D341Med (cell line): Measurements from ENCODE around the gene WDR6.

Experiments used
- DNase-seq: peaks from one replicate; pipeline ENCODE4 v3.0.0; 2012; ENCODE audit warnings: low spot score

WDR6 gene

DNA sequence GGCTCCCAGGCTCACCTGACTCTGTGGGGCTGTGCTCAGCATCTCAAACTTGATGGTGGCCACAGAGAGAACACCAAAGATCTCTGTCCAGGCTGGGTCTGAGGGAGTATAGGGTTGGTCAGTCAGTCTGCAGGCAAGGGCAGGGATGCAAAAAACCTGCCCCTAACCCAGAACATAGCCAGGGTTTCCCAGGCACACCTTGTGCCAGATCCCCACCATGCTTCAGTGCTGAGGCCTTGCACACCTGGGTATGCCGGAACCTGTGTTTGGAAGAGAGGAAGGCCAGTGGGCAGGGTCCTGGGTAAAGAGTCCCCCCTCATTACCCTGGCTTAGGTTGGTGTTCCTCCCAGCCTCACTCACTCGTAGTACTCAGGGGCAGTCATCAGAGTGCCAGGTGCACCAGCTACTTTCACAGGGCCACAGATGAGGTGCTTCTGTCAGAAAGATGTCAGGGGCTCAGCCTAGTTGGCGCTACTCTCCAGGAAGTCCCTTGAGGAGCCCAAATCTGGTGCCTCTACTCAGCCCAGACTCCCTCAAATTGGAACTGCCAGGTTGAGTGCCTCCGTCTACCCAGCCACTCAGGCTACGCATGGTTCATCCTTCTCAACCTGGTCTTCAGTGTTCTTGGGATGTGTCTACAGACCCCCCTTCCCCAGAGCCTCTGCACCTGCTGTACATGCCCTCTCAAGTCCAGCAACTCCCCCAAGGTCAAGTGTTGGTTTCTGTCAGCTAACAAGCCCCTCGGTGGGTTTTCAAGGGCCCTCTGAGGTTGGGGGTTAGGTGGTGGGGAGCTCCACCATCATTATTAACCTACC is 9.4 kb downstream of the WDR6 start:
- no peak for DNase-seq

DNA sequence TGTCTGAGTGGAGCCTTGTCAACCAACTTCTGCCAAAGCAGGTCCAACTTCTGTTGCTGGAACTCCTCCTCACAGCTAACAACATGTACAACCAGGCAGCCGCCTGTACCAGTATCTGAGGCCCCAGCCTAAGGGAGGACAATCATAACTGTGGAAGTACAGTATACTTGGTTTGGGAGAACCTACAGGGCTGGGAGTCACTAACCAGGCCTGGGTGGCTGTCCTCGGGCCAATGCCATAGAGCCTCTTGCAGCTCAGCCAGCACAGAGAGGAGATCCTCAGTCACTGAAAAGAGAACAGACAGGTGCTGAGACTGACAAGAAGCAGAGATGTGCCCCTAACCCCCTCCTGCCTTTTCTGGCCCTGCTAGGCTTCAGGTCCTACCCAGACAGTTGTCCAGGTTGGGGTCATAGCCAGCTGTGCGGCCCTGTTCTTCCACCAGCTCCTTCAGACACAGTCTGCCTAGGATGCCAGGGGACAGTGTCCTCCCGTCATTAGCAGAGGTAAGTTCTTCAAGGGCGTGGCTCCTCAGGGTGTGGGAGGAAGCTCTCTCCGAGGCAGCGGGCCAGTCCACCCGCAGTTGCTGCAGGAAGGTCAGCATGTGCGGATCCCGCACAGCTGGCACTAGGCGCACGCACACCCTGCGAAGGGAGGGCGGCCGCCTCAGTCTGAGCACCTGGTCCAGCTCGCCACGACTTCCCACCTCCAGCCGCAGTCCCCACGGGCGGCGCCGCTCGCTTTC is 10.2 kb downstream of the WDR6 start:
- DNase-seq: no peak

DNA sequence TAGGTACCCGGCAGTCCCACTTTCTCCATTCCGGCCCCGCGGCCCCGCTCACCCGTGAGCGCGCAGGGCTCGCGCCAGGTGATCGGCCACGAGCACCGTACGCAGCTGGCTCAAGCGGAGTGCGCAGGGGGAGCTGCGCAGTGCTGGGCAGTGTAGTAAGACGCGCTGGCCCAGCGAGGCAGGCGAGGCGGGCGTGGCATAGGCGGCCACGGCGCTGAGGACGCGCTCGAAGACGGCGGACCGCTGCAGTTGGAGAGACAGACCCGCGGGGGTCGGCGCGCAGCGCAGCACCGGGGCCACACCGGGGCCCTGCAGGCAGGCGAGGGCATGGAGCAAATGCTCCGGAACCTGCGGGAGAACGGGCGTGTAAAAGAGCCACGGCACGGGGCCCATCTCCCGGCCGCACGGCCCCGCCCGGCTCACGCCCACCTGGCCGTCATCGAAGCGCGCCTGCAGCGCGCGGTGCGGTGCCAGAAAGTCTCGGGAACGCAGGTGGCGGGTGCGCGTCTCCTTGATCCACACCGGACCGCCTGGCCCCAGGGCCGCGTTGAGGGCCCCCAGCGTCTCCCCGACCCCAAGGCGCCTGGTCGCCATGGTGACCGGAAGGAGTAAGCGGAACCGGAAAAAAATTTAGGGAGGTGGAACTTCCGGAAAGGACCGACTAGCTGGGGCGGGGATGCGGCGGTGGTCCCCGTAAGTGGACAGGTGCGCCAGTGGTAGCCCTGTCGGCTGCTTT is 10.9 kb downstream of the WDR6 start, which contains the start of gene DALRD3:
TSS of gene DALRD3 (minus strand) at position 610 of the 736 bp plus-strand sequence. CDS start at position 594, 16 bp downstream.
- peak; percentile 77 for DNase-seq

DNA sequence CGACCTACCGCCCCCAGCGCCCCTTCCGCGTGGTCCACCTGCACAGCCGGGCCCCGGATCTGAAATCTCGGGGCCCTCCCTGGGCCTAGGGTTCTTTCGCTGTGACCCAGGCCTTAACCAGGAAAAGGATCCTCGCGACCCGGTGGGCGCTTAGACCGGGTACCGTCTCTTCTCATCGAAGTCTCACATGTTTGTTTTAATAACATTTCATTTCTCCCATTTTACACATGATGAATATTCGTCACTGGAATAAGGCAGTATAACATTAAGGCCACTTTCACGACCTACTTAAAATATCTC is 11.5 kb downstream of the WDR6 start:
- no peak for DNase-seq

DNA sequence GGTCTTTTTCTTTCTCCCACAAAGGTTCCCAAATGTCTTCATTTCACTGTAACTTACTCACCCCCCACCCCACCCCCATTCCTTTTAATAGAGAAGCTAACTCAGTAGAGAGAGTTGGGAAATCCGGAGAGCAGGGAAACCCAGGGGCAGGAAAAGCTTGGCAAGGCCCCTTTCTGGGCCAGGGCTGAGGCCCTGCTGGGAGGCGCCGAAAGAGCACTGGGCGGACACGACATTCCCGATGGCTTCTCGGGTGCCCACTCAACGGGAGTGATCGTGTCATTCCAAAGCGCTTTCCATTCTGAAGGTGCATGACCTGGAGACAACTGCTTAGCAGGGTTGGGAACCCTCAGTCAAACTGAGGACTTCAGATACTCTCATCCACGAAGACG is 12.7 kb downstream of the WDR6 start:
- no peak for DNase-seq

DNA sequence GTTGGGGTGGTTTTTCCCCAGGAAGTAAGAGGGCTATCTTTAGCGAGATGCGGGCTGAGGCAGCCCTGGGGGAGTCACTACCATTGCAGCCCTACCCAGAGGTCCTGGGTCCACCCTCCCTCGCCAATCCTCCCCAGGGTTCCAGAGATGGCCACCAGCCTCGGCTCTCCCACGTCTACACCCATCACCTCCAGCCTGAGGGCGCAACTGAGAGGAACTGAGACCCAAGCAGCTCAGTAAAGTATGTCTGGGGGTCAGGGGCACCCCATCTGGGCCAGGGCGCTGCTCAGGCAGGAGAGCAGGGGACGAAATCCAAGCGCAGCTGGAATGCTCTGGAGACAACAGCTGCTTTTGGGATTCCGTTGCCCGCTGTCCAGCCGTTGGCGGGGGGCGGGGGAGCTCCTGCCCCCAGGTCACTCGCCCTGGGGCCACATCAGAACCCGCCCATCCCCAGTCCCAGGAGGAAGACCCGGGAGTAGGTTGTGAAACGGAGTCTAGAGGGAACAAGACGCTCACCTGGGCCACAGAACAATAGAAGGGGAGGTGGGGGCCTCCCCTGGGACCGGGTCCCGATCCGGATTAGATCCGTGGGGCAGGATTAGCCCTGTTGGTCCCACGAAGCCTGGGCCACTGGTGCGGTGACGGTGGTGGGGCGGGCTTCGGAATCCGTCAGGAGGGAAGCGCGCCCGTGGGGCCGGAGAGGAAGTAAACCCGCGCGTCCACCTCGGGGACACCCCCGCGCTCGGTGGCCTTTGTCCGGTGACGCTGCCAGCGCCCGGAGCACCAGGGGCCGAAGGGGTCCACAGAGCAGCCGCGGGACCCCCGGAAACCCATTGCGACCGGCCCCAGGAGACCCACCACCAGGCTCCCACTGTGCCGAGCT is 13.4 kb downstream of the WDR6 start:
- DNase-seq: peak; percentile 72

DNA sequence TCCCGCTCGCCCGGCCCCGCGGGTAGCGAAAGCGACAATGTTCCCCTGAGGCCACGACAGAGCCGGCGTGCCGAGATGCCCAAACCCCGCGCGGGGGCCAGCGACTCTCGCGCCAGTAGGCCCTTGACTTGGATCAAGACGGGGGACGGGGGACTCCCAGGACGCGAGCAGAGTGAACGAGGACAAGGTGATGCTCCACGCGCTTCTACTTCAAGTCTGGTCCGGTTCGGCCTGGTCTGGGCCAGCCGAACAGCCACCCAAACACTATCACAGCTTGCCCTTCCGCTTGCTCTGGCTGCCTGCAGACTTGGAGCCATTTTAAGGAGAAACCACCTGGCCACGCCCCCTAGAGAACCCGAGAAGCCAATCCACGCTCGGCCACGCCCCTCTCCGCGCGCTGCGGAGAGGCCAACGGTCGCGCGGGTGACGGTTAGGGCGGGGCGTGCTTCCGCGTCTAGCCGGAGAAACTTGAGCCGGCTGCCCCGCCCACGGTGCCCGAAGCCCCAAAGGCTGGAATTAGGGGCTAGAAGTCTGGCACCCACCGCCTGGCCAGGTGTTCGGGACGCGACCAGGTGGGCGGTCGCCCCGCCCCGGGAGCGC is 14.1 kb downstream of the WDR6 start:
- peak; percentile 94 for DNase-seq

DNA sequence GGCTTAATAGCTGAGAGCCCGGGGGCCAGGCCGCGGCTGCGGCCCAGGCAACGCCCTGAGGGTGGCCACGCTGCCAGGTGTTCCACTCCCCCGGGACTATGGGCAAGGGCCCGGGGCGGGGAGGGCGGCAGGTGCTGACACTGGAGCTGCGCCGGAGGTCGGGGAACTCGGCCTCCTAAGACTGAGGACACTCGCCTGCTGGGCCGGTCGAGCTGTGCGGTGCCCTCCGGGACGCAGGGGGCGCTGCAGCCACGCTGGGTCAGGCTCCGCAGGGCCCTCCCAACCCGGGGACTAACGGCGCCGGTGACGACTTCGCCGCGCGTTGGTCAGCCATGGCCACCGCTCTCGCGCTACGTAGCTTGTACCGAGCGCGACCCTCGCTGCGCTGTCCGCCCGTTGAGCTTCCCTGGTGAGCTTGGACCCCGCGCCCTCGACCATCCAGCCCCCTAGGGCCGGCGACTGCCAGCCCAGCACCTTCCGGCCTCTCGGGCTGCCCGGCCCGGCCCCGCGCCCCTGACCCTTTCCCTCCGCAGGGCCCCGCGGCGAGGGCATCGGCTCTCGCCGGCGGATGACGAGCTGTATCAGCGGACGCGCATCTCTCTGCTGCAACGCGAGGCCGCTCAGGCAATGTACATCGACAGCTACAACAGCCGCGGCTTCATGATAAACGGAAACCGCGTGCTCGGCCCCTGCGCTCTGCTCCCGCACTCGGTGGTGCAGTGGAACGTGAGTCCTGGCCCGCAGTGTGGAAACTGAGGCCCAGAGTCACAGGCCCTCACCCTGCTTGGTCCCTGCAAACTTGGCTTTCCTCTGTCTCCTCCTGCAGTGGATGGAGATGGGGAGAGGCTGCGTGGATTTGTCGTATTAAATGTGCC is 14.9 kb downstream of the WDR6 start, which contains the start of gene NDUFAF3:
TSS of gene NDUFAF3 (plus strand) at position 309 of the 875 bp plus-strand sequence. CDS start at position 333, 24 bp downstream.
- DNase-seq: peak; percentile 91

DNA sequence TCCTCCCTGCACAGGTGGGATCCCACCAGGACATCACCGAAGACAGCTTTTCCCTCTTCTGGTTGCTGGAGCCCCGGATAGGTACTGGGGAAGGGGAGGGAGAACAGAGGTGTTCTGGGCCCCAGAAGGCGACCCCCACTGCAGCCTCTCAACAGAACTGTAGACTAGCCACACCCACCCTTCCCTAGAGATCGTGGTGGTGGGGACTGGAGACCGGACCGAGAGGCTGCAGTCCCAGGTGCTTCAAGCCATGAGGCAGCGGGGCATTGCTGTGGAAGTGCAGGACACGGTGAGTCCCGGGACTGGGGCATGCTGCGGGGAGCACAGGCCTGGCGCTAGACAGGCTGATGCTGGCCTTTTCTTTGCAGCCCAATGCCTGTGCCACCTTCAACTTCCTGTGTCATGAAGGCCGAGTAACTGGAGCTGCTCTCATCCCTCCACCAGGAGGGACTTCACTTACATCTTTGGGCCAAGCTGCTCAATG is 15.5 kb downstream of the WDR6 start:
- DNase-seq: no peak

DNA sequence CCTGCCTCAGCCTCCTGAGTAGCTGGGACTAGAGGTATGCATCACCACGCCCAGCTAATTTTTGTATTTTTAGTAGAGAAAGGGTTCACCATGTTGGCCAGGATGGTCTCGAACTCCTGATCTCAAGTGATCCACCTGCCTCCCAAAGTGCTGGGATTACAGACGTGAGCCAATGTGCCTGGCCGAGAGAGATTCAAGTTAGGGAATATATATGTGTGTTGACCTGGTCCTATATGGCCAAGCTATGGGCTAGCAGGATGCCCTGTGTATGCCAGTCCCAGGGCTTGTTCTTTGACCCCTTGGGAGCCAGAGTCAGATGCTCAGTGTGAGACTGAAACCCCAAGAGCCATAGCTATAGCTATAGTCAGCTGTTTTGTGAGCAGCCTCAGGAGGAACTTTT is 16.6 kb downstream of the WDR6 start:
- DNase-seq: no peak

DNA sequence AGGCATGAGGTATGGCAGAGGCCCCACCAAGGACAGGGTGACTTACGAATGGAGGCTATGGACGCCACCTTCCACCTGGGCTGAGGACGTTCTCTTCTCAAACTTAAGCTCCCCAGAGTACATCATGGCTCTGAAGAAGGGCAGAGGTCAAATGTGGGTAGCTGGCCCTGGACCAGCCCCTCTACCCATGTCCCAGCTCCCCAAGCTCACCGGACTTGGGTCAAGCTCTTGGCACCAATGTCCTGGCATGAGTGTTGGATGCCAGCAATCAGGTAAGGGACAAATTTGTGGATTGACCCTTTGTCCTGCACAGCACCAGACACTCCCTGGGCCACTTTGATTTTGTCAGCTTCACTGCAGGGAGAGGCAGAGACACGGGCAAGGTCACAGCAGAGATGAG is 17.3 kb downstream of the WDR6 start:
- DNase-seq: no peak

DNA sequence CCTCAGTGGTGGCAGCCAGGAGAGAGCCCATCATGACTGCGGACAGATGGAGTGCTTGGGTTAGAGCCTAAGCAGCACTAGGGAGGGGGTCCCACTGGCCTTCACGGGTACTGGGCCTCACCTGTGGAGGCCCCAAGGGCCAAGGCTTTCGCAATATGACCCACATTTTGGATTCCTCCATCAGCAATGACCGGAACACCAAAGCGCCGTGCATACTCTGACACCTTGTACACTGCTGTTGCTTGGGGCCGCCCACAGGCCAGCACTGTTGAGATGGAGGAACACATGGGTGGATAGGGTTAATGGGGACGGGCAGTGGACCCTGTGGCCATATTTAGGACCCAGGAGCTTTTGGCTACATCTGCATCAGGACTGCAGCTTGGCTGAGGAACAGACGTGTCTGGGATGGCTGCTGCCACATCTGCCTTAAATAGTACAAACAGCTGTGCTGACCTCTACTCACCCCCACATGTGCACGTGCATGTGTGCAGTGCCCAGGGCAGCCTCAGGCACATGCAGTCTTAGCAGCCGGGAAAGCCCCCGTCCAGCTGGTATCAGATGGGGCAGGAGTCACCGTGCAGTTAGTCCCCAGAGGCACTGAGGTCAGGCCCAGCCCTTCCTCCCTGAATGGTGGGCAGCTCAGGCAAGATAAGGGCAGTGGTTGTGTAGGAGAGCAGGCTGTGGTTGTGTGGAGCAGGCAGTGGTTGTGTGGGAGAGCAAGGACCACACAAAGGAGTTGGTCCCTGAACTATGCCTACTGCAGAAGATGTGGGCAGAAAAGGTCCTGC is 18.0 kb downstream of the WDR6 start:
- DNase-seq: no peak

DNA sequence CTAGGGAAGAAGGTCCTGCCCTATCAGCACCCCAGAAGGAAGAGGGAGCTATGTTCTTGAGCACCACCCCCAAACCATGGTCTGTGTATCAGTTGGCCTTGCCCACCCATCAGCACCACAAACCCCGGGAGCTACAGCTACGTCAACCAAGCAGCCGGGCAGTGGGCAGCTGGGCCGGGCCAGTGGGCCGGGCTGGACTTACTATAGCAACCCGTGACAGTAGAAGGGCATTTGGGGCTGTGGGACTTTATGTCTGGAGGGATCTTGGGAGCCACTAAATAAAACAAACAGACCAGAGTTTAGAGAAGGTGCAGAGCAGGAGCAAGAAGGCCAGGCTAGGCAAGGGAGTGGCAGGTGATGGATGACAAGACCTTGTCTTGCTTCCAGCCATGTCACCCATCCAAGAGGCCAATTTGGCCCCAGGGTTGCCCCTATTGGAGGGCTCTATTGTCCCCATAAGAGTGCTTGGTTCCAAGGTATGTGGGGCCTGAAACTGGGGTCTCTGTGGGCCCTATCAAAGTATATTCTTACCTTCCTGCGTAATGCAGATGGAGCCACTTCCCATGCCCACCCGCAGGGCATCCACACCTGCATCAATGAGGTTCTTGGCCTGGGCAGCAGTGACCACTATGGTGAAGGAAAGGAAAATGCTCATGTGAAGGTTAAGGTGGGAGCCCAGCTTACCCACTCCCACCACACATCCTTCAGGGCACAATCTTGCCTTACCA is 18.8 kb downstream of the WDR6 start:
- no peak for DNase-seq

DNA sequence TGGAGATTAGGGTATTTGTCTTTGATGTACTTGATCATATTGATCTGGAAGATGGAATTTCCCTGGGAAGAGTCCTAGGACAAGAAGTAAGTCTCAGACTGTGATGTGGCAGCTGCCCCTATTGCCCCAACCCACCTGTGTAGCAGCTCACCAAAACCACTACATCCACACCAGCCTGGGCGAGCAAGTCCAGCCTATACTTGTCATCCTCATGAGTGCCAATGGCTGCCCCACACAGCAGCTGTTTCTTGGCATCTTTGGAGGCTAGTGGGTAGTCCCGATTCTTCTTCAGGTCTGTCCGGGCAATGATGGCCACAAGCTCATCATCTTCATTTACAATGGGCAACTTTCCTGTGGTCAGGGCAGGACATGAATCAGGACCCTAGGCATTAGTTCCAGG is 19.3 kb downstream of the WDR6 start:
- no peak for DNase-seq

DNA sequence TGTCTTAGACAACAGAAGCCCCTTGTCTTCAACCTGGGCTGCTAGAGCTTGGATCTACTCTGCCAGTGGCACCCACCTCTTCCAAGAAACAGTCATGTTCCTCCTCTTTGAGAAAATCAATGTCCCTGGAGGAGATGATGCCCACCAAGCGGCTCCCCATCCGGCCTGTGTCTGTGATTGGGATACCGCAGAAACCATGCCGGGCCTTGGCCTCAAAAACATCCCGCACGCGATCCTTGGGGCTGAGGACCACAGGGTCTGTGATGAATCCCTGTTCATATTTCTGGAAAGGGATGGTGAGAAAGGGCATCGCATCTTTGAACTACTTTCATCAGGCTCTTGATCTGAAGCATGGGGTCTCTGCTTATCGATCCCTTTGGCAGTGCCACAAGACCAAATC is 20.4 kb downstream of the WDR6 start:
- no peak for DNase-seq

DNA sequence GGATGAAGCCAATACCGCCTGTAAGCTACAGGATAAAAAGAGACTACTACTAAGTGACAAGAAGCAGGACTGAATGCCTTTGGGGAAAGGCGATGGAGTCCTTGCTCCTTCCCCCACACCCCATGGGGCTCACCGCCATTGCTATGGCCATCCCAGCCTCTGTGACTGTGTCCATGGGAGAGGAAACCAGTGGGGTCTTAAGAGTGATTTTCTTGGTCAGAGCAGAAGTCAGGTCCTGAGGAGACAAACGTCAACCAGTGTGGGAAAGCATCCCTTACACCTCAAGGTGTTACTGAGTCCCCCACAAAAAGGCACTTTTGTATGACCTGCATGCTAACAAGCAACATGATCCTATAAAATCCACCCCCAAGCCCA is 21.1 kb downstream of the WDR6 start:
- DNase-seq: no peak

DNA sequence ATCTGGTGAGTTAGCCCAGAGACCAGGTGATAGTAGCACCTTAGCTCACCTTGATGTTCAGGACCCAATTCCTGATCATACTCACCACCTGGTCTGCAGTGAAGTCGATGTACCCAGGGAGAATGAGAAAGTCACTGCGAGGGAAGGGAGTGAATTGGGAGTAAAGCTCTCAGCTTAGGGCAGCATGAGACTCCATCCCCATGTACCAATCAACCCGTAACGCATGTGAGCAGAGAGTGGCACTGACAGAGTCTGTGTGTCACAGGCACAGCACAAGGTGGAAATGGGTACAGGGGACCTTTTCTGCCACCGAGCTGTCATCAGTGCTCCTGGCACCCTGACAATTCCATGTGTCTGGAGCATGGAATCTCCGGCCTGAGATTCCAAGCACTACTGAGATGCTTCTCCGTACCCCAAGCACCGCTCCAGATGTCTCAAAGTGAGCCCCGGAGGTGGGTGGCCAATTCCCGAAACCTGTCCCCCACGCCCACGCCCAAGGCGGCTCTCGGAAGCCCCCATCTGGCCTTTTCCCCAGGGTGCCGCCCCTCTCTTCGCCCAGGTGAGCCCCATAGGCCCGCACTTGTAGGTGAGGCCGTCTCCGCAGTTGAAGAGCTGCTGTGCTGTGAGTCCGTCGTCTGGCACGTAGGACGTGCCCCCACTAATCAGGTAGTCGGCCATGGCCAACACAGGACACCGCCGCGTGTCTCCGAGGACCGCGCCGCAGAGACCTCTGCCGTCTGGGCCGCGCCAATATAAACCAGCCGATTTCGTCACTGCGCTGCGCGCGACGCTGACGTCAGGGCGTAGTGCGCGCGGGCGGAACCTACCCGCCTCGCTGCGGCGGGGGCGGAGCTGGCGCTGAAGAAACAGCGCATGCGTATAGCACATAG is 21.7 kb downstream of the WDR6 start, which contains the start of gene IMPDH2:
TSS of gene IMPDH2 (minus strand) at position 726 of the 890 bp plus-strand sequence. CDS start at position 678, 48 bp downstream.
- DNase-seq: peak; percentile 97

DNA sequence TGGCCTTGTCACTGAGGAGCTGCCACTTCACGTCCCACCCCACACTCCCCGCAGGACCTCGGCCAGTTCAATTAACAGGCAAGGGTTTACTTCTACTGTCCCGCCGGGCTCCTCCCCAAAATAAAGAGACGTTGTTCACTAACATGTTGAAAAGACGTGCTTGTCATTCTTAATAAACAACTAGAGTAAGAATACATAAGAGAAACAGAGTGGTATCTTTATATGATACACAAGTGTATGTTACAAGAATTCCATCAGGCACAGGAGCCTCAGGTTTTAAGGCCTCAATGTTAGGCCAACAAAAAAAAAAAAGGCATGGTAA is 22.3 kb downstream of the WDR6 start:
- DNase-seq: no peak
